IMR-90 (cell line): Measurements from ENCODE around the gene CHTF8. TPM values are rescaled to one million over a fixed set of nuclear protein-coding genes. Genes with fewer than 3 reads are reported as not detected.

Experiments used
- ATAC-seq: fragments of 200-7000 bp; cut with Tn5 transposase; 2 replicates; pipeline ENCODE4 v1.9.1; 2020; ENCODE audit warnings: low read depth, mild to moderate bottlenecking, moderate library complexity
- BruUV-seq: library from RNA; stranded (reverse); fragments of 400-500 nt; replicated peaks from 2 replicates; lab custom pipeline; 2021; lab: Mats Ljungman, UMichigan
- CTCF ChIA-PET: fragments of 300-600 bp; formaldehyde crosslinking; extraction: SDS; loops from one replicate; lab custom pipeline; 2021; ENCODE audit warnings: antibody characterized with exemption; lab: Yijun Ruan, JAX
- POLR2A ChIA-PET: fragments of 300-600 bp; sonication (Branson Sonifier 250); formaldehyde crosslinking; loops from one replicate; lab custom pipeline; 2022; ENCODE audit warnings: antibody characterized with exemption; ENCODE audit not compliant: unreplicated experiment; lab: Charles Lee
- DNase-seq: peaks from one replicate; pipeline ENCODE4 v3.0.0; 2013
- H2AFZ ChIP-seq: replicated peaks from 2 replicates; pipeline ENCODE3; 2013; ENCODE audit warnings: low read length, mild to moderate bottlenecking; ENCODE audit not compliant: poor library complexity
- H2AK5ac ChIP-seq: 2 replicates; pipeline ENCODE4 v1.6.1; 2013; ENCODE audit warnings: low read depth, low read length, inconsistent platforms
- H2AK9ac ChIP-seq: replicated peaks from 2 replicates; pipeline ENCODE3; 2013; ENCODE audit warnings: mild to moderate bottlenecking, low read depth, low read length, moderate library complexity; ENCODE audit not compliant: poor library complexity
- H2BK120ac ChIP-seq: 2 replicates; pipeline ENCODE4 v1.6.1; 2013; ENCODE audit warnings: low read depth, low read length, inconsistent platforms
- H2BK15ac ChIP-seq: 3 replicates; pipeline ENCODE4 v1.6.1; 2013; ENCODE audit warnings: low read depth, low read length, inconsistent platforms
- H2BK20ac ChIP-seq: 2 replicates; pipeline ENCODE4 v1.6.1; 2013; ENCODE audit warnings: low read depth, mild to moderate bottlenecking, inconsistent platforms, low read length, moderate library complexity
- H2BK5ac ChIP-seq: 2 replicates; pipeline ENCODE4 v1.6.1; 2013; ENCODE audit warnings: mild to moderate bottlenecking, low read depth, low read length, inconsistent platforms; ENCODE audit not compliant: poor library complexity, severe bottlenecking
- H3K14ac ChIP-seq: replicated peaks from 2 replicates; pipeline ENCODE4 v1.6.1; 2013; ENCODE audit warnings: low read depth, low read length, inconsistent platforms
- H3K18ac ChIP-seq: 2 replicates; pipeline ENCODE4 v1.6.1; 2013; ENCODE audit warnings: low read depth, low read length, control low read depth
- H3K23ac ChIP-seq: 2 replicates; pipeline ENCODE4 v1.6.1; 2013; ENCODE audit warnings: low read depth, low read length, inconsistent platforms
- H3K27ac ChIP-seq: 2 replicates; pipeline ENCODE4 v1.5.1; 2013; ENCODE audit warnings: mild to moderate bottlenecking, control low read depth, low read length; ENCODE audit not compliant: insufficient read depth
- H3K27me3 ChIP-seq: 2 replicates; pipeline ENCODE4 v1.6.1; 2013; ENCODE audit warnings: low read length; ENCODE audit not compliant: control insufficient read depth, insufficient read depth
- H3K36me3 ChIP-seq: 2 replicates; pipeline ENCODE4 v1.6.1; 2013; ENCODE audit warnings: low read length, mixed read lengths; ENCODE audit not compliant: control insufficient read depth, insufficient read depth
- H3K4ac ChIP-seq: 2 replicates; pipeline ENCODE4 v1.6.1; 2013; ENCODE audit warnings: low read depth, low read length, inconsistent platforms
- H3K4me1 ChIP-seq: 2 replicates; pipeline ENCODE4 v1.6.1; 2013; ENCODE audit warnings: low read length, mixed read lengths; ENCODE audit not compliant: control insufficient read depth, insufficient read depth
- H3K4me2 ChIP-seq: 2 replicates; pipeline ENCODE4 v1.6.1; 2013; ENCODE audit warnings: low read depth, mild to moderate bottlenecking, control low read depth, low read length, moderate library complexity
- H3K4me3 ChIP-seq: 2 replicates; pipeline ENCODE4 v1.5.1; 2013; ENCODE audit warnings: low read depth, mild to moderate bottlenecking, control low read depth, low read length, moderate library complexity; ENCODE audit not compliant: insufficient read depth
- H3K56ac ChIP-seq: 2 replicates; pipeline ENCODE4 v1.6.1; 2013; ENCODE audit warnings: low read length, inconsistent platforms; ENCODE audit not compliant: insufficient read depth; ENCODE audit errors: extremely low read depth
- H3K79me1 ChIP-seq, 2 experiments: 2 replicates each; pipeline ENCODE4 v1.6.1; 2013; ENCODE audit warnings: low read length in 2 of 2, inconsistent platforms in 1 of 2, low read depth in 1 of 2
- H3K9ac ChIP-seq: 2 replicates; pipeline ENCODE4 v1.6.1; 2013; ENCODE audit warnings: low read depth, low read length, control low read depth
- H3K9me1 ChIP-seq: 2 replicates; pipeline ENCODE4 v1.6.1; 2013; ENCODE audit warnings: low read length, inconsistent platforms; ENCODE audit not compliant: insufficient read depth
- H3K9me3 ChIP-seq: 2 replicates; pipeline ENCODE4 v1.6.1; 2013; ENCODE audit warnings: low read length; ENCODE audit not compliant: control insufficient read depth, insufficient read depth
- H4K20me1 ChIP-seq: 2 replicates; pipeline ENCODE4 v1.6.1; 2013; ENCODE audit warnings: low read length, inconsistent platforms; ENCODE audit not compliant: insufficient read depth
- H4K5ac ChIP-seq: 2 replicates; pipeline ENCODE4 v1.6.1; 2013; ENCODE audit warnings: mild to moderate bottlenecking, low read depth, low read length, control low read depth
- H4K8ac ChIP-seq, 2 experiments: 2 replicates each; pipeline ENCODE4 v1.6.1; 2013; ENCODE audit warnings: low read depth in 2 of 2, low read length in 2 of 2, control low read depth in 1 of 2, inconsistent platforms in 1 of 2
- H4K91ac ChIP-seq: 2 replicates; pipeline ENCODE4 v1.6.1; 2013; ENCODE audit warnings: low read depth, low read length, inconsistent platforms; ENCODE audit not compliant: insufficient read depth
- BHLHE40 ChIP-seq: fragments of 150-350 bp; IDR thresholded peaks from 2 replicates; pipeline ENCODE4 v1.6.1; 2016; ENCODE audit warnings: mild to moderate bottlenecking, low read depth, low read length
- CEBPB ChIP-seq: IDR thresholded peaks from 2 replicates; pipeline ENCODE4 v1.6.1; 2012; ENCODE audit warnings: low read depth, low read length, improper control_type of control experiment
- ELK1 ChIP-seq: fragments of 150-350 bp; IDR thresholded peaks from 2 replicates; pipeline ENCODE4 v1.6.1; 2016; ENCODE audit warnings: low read depth, mild to moderate bottlenecking, low read length, moderate library complexity, borderline replicate concordance
- FOS ChIP-seq: fragments of 150-350 bp; IDR thresholded peaks from 2 replicates; pipeline ENCODE4 v1.6.1; 2016; ENCODE audit warnings: low read depth, low read length
- MAFK ChIP-seq: IDR thresholded peaks from 2 replicates; pipeline ENCODE4 v1.6.1; 2012; ENCODE audit warnings: low read depth, low read length, improper control_type of control experiment
- MXI1 ChIP-seq: IDR thresholded peaks from 2 replicates; pipeline ENCODE4 v1.6.1; 2012; ENCODE audit warnings: low read depth, mild to moderate bottlenecking, low read length, moderate library complexity, borderline replicate concordance
- NFE2L2 ChIP-seq: fragments of 150-350 bp; IDR thresholded peaks from 2 replicates; pipeline ENCODE4 v1.6.1; 2016; ENCODE audit warnings: low read depth, mild to moderate bottlenecking, low read length
- POLR2A ChIP-seq: IDR thresholded peaks from 2 replicates; pipeline ENCODE4 v1.6.1; 2012; ENCODE audit warnings: mild to moderate bottlenecking, low read depth, low read length
- RAD21 ChIP-seq: IDR thresholded peaks from 2 replicates; pipeline ENCODE4 v1.6.1; 2012; ENCODE audit warnings: low read length, improper control_type of control experiment
- RFX5 ChIP-seq: IDR thresholded peaks from 2 replicates; pipeline ENCODE4 v1.8.0; 2012; ENCODE audit warnings: low read depth, mild to moderate bottlenecking, low read length, moderate library complexity
- SMC3 ChIP-seq: fragments of 150-350 bp; IDR thresholded peaks from 2 replicates; pipeline ENCODE4 v1.6.1; 2016; ENCODE audit warnings: low read depth, mild to moderate bottlenecking, antibody characterized with exemption, low read length, moderate library complexity
- USF2 ChIP-seq: fragments of 150-350 bp; IDR thresholded peaks from 2 replicates; pipeline ENCODE4 v1.6.1; 2017; ENCODE audit warnings: mild to moderate bottlenecking, antibody characterized with exemption, low read length, low read depth
- WGBS, 2 experiments: methylation state at CpG; one replicate each; pipeline versions ENCODE4 v1.1.5 to v1.1.7; 2013; ENCODE audit warnings: missing lambda C conversion rate in 2 of 2; ENCODE audit not compliant: insufficient read length in 1 of 2; ENCODE audit errors: extremely low coverage in 2 of 2; 5-methylcytosine and 5-hydroxymethylcytosine counted together
- dilution Hi-C: fragments of 300-500 bp; cut with HindIII; formaldehyde crosslinking; loops from one replicate; pipeline ENCODE4 v1.14.3; 2018; ENCODE audit warnings: low sequenced_read_pairs; ENCODE audit not compliant: unreplicated experiment
- in situ Hi-C: fragments of 300-500 bp; cut with MboI; formaldehyde crosslinking; loops from 3 replicates; pipeline ENCODE4 v1.14.3; 2019; ENCODE audit warnings: low sequenced_read_pairs, inconsistent platforms, mixed read lengths
- intact Hi-C: fragments of 100-400 bp; cut with micrococcal nuclease; formaldehyde crosslinking; loops from 2 replicates; pipeline ENCODE4 v1.10.0; 2022
- polyA plus RNA-seq, 3 experiments: library from polyadenylated mRNA; depleted of rRNA; stranded (reverse); fragments of >200 nt; gene quantifications; 2 replicates each; pipeline ENCODE4 v1.2.3, GENCODE V29; 2012; ENCODE audit warnings: low replicate concordance in 1 of 3
- total RNA-seq: library from RNA; depleted of rRNA; stranded (reverse); fragments of >200 nt; gene quantifications from 2 replicates; pipeline ENCODE4 v1.2.3, GENCODE V29; 2012

CHTF8 gene
- total and polyA plus RNA-seq, 2 of the 4 experiments (the other 2 are of a cell fraction): 47.1 to 122 TPM

GRCh38 chr16:69157196-69157595 lies 24.8 kb upstream of the CHTF8 start:
- H3K23ac ChIP-seq: no peak overlapping the region
- no peaks in the 10 kb centered on the region for H3K9me1 ChIP-seq
- no TSS peak for BruUV-seq
- H3K4me2 ChIP-seq: no peak overlapping the region
- H2BK15ac ChIP-seq: no peak overlapping the region
- H2BK20ac ChIP-seq: no peak overlapping the region
- H3K9me3 ChIP-seq: no peaks in the 10 kb centered on the region
- dilution Hi-C loops (no loop called here), intact Hi-C loops (no loop called here), in situ Hi-C loops (no loop called here)
- no peak overlapping the region for H3K14ac ChIP-seq
- H3K27ac ChIP-seq: no peak overlapping the region
- peaks cover 4 to 24% of the 10 kb centered on the region in 2 experiments for H3K79me1 ChIP-seq
- no peak overlapping the region for H3K56ac ChIP-seq
- no peak overlapping the region for H4K8ac ChIP-seq
- CTCF ChIA-PET: interaction anchor here (0.7 kb wide), 1 partner anchor 167 kb away, joined by 3 read pairs; no protein-coding TSS in a partner anchor
- H3K4me3 ChIP-seq: no peak overlapping the region
- no peak overlapping the region for H3K4ac ChIP-seq
- H3K4me1 ChIP-seq: no peaks in the 10 kb centered on the region
- no peak overlapping the region for H2BK5ac ChIP-seq
- WGBS, 2 experiments: no CpG with 5 or more reads among the region's 3 CpGs
- no peak overlapping the region for H3K9ac ChIP-seq
- POLR2A ChIA-PET: interaction anchor here (0.6 to 1.5 kb wide), 2 partner anchors 9 to 224 kb away, joined by 3 to 4 read pairs; no protein-coding TSS in a partner anchor
- no peak overlapping the region for H2AK5ac ChIP-seq
- ATAC-seq: no peak
- H3K36me3 ChIP-seq: peaks cover 50% of the 10 kb centered on the region
- no peak overlapping the region for H3K18ac ChIP-seq
- no peak overlapping the region for H4K91ac ChIP-seq
- H4K5ac ChIP-seq: no peak overlapping the region
- TF ChIP-seq BHLHE40 (no peak), ELK1 (no peak), USF2 (no peak), CEBPB (no peak), SMC3 (no peak), RAD21 (no peak), RFX5 (no peak), MAFK (no peak), NFE2L2 (no peak), FOS (no peak), MXI1 (no peak), POLR2A (no peak)
- no peak overlapping the region for H2AK9ac ChIP-seq
- no peak overlapping the region for H2AFZ ChIP-seq
- DNase-seq: no peak
- no peaks in the 10 kb centered on the region for H3K27me3 ChIP-seq
- H4K20me1 ChIP-seq: no peaks in the 10 kb centered on the region
- no peak overlapping the region for H2BK120ac ChIP-seq
